GM03348 (cell line): ENCODE results near the gene XPO4.

Experiments
- DNase-seq: peaks from one replicate; pipeline ENCODE4 v3.0.0; 2012; ENCODE audit warnings: low spot score

The XPO4 gene

GRCh38 chr13:20826843-20827560 is 75.5 kb downstream of the XPO4 start:
- no peak for DNase-seq

GRCh38 chr13:20826301-20826700 is 76.2 kb downstream of the XPO4 start:
- no peak for DNase-seq

GRCh38 chr13:20825477-20825875 is 77.1 kb downstream of the XPO4 start:
- peak; percentile 18 for DNase-seq

DNA sequence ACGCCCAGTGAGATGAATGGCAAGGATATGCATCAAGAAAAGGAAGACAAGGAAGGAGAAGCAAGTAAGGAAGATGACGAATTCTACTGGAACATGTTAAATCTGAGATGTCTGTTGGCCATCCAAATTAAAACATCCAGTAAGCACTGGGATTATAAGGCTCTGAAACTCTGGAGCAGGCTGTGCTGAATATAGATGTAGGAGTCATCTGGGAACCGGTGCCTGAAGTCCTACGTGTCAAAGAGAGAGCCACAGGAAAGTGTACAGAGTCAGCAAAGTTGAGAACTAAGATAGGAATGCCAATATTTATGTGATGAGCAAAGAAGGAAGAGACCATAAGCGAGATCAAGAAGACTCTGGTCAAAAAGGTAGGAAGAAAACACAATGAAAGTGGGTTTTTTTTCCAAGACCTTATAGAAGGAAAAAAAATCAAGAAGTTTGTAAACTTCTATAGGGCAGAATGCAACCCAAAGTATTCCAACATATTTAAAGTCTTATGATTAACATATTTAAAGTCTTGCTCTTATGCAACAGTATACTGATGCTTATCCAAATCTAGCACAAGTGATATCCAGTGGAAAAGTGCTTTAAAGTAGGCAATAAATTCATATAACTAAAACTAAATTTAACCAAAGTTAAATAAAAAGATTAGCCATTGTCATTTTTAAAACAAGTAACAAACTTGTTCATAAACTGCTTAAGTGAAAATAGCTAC is 77.6 kb downstream of the XPO4 start:
- DNase-seq = peak; percentile 16

DNA sequence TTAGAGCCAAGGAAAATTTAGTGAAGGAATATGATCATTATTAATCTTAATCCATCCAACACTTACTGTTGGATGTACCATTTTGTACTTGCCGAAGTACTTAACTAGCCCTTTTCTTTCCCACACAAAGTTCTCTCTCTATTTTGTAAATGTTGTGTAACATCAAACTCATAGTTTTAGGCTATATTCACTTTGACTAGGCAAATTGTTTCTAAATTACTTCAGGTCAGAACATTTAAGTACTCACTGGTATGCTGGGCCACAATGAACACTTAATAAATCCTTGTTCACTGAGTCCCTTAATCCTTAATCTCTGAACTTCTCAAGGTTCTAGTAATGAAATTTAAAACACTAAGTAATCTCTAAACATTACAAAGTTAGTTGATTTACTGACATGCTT is 79.5 kb downstream of the XPO4 start:
- no peak for DNase-seq

DNA sequence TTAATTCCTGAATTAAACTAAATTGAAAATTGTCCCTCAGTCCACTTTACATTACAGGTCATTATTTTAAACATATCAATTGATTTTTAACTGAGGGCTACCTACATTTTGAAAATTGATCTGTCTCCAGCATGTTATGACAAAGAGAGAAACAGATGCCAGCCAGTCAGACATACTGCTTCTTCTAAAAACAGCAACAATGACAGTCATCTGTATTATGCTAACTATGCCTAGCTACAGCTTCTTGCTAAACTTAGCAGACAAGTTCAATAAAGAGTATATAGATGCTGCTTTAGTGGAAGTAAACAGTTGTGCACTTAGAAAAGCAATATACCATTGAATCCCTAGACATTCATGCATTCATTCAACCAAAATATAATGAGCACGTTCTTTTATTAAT is 80.1 kb downstream of the XPO4 start:
- DNase-seq = no peak

DNA sequence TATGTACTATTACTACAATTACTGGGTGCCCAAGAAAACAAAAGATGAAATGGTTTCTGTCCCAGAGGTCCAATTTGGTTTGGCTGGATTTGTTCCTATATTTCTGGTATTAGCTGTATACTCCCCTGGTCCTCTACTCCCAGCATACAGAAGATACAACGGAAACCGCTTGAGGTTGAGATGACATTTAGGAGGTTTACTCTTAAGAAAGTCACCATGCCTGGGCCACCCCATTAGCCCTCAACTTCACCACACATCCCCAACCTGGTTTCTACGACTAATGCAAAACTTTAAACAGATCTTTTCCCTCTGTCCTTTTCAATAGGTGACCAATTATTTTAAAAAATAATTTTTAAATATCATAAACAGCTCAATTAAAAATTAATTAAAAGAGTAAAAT is 82.8 kb downstream of the XPO4 start:
- DNase-seq = no peak

DNA sequence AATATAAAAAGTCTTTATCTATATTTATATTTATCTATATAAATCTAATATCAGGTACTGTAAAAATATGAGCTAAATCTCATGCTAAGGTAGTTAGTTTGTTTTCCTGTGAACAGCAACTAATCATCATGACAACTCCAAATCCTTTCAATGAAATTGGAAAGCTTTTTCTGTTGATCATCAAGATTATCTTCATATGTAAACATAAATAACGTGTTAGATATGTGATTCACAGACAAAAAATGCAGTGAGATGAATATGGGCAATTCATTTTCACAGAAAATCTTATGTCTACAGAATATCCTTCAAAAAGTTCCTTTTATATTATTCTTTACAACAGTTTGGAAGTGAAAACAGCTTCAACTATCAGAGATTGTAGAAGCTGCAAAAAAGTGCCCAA is 87.1 kb downstream of the XPO4 start:
- no peak for DNase-seq

DNA sequence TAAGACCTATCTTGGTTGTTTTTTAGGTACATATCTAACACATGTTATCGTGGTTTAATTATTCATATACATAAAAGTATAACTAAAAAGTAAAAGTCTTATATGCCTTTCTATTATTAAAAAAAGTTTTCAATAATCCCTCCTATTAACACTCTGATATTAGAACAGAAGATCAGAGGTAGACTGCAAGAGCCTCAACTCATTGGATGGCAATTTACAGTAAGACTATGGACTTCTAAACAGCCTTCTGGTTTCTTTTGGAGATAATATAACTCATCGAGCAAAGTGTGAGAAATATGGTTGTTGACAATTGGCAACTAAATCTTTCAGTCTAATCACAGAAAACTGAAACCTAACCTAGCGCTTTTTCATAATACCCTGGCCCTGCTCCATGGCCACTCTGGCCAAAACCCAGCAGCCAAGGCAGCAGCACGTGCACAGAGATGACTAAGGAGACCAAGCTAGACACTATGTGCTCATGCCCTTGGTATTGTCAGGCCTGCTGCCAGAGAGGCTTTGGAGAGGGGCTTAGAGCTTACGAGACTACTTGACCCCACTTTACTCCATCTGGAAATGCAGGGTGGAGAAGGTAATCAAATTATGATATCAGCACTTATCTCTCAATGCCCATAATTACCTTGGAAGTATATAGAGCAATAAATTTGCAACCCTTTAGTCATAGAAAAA is 88.2 kb downstream of the XPO4 start:
- DNase-seq = peak; percentile 81

DNA sequence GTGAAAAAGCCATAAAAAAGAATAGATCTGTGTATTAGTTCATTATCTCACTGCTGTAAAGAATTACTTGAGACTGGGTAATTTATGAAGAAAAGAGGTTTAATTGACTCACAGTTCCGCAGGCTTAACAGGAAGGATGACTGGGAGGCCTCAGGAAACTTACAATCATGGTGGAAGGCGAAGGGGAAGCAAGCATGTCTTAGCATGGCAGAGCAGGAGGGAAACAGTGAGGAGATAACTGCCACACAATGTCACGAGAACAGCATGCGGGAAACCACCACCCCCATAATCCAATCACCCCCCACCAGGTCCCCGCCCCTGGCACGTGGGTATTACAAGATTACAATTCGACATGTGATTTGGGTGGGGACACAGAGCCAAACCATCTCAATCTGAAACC is 89.7 kb downstream of the XPO4 start:
- DNase-seq = no peak

DNA sequence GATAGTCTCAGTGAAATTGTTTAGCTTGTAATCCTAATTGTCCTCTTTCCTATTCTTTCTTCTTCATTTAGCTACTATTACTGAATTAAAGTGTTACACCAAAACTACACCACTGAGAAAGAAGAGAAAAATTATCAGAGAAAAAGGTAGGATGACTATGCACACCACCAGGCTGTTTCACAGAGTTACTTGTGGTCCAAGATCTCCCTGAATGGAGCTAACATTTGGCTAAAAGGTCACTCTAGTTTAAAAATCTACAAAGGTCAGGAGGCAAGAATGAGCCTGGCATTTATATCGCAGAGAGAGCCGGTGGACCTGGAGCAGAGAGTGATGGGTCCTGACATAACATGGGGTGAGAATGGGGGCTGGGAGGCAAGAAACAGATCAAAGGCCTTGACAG is 91.7 kb downstream of the XPO4 start:
- no peak for DNase-seq

DNA sequence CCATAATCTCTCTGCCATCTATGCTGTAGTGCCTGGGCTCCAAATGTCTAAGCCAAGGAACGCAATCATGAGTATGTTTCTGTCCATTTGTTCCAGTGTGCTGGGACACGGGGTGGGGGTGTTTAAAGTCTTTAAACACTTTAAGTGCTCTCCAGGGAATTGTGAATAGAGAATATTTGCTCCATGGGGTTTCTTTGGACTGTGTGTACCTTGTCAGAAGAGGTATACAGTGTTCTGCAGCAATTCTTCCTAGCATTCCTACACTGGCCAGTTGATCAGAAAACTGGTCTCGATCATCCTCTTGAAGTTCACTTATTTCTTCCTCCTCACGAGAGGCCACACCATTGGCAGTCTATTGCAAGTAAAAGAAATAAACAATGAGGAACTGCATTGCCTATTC is 93.7 kb downstream of the XPO4 start:
- DNase-seq = no peak

DNA sequence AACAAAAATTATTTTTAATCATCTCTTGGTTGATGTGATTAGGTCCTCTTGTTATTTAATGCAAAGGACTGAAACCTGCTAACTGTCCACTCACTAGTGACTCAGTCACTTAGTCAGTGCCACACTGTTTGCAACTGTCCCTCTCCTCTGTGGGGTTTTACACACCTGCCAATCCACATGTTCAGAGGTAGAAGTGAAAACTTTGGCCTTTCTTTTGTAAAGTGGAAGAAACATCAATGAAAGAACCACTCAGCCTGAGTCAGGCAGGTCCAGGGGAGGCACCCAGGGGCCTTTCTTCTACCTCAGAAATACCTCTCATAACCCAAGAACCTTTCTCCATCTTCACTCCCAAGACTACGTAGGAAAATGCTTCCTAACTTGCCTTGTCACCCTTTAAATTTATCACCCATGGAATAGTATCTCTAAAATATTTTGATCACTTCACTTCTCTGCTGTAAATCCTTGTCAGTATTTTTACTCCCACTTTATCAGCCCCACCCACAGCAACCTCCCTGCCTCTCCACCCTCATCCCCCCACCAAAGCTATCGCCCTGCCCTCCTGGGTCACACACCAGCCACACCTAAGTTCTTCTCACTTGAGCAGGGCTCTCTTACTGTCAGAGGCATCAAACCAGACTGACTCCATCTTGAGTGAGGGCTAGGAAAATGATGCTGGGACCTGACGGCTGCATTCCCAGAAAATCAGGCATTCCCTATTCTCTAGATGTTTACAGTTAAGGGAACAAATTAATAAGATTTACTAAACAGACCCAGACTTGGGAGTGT is 99.2 kb downstream of the XPO4 start:
- no peak for DNase-seq

DNA sequence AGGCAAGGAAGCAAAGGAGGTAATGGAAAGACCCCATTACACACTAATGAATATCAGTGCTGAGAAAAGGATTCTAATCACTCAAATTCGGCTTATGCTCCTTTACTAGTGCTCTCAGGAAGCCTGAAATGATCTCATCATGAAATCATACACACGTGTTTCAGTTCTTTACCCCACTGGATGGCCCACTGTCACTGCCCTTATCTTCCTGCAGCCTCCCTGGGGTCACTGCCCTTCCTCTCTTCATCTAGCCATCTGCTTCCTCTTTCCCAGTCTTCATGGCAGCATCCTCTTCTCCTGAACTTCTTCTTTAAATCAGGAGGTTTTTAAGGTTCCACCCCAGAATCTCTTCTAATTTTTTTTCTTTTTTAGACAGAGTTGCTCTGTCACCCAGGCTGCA is 100.8 kb downstream of the XPO4 start:
- no peak for DNase-seq

GRCh38 chr13:20799726-20800416 is 102.7 kb downstream of the XPO4 start:
- DNase-seq = peak; percentile 26

DNA sequence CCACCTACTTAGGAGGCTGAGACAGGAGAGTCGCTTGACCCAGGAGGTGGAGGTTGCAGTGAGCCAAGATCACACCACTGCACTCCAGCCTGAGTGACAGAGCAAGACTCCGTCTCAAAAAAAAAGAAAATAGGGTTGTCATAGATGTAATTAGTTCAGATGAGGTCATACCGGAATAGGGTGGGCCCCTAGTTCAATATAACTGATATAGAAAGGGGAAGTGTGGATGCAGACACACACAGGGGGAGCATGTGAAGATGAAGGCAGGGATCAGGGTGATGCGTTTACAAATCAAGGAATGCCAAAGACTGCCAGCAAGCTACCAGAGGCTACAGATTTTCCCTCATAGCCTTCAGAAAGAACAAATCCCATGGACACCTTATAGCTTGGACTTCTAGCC is 104.5 kb downstream of the XPO4 start:
- DNase-seq = no peak

- peak; percentile 29 for DNase-seq
Measured at GRCh38 chr13:20796791-20797508, 105.6 kb downstream of the XPO4 start.

GRCh38 chr13:20789665-20790064 is 112.9 kb downstream of the XPO4 start:
- DNase-seq = no peak

- DNase-seq = no peak
Measured at GRCh38 chr13:20788312-20788711, 114.2 kb downstream of the XPO4 start.

DNA sequence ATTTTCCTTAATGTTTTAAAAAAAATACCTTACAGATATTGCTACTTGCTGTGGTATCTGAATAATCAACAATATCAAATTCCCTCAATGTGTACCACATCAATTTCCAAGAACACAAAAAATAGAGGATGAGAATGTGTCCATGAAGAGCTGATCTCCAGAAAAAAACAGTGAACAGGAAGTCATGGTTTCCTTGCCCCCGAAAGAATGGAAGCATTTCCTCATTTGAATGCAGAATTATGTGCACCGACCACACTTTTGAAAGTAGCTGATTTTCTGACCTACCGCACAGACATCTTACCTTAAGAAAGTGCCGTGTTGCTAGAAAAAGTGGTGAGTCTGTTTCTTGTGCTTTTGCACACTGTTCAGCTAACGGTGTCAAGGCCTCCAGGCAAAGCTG is 115.4 kb downstream of the XPO4 start:
- DNase-seq = no peak

GRCh38 chr13:20782116-20782708 is 120.3 kb downstream of the XPO4 start:
- no peak for DNase-seq
